GM12878 (cell line): Measurements from ENCODE around the gene PLXNC1. TPM values are rescaled to one million over a fixed set of nuclear protein-coding genes. Genes with fewer than 3 reads are reported as not detected.

Experiments used
- ASH2L ChIP-seq: fragments of 300-600, 200-600 bp; sonication (generic); IDR thresholded peaks from 2 replicates; pipeline ENCODE4 v1.6.1; 2017; ENCODE audit warnings: low read depth, mild to moderate bottlenecking, borderline replicate concordance
- ATF7 ChIP-seq: fragments of 450-650 bp; IDR thresholded peaks from 2 replicates; pipeline ENCODE4 v1.6.1; 2016; ENCODE audit warnings: low read depth, mild to moderate bottlenecking
- BHLHE40 ChIP-seq, 2 experiments: fragments of 450-650 bp in 1 of 2; IDR thresholded peaks; 2 replicates each; pipeline ENCODE4 v1.6.1; 2011 to 2017; ENCODE audit warnings: low read depth in 2 of 2, borderline replicate concordance in 1 of 2, improper control_type of control experiment in 1 of 2, low read length in 1 of 2, mild to moderate bottlenecking in 1 of 2
- CREB1 ChIP-seq: IDR thresholded peaks from 2 replicates; pipeline ENCODE4 v1.6.1; 2012; ENCODE audit warnings: low read depth, mild to moderate bottlenecking, inconsistent platforms
- DPF2 ChIP-seq: fragments of 450-650 bp; IDR thresholded peaks from 2 replicates; pipeline ENCODE4 v1.6.1; 2017; ENCODE audit warnings: mild to moderate bottlenecking
- EED ChIP-seq: sonication (generic); IDR thresholded peaks from 2 replicates; pipeline ENCODE4 v1.6.1; 2016; ENCODE audit warnings: antibody characterized with exemption, low read depth
- EGR1 ChIP-seq, 2 experiments: IDR thresholded peaks; 1 replicate in 1 of 2; 2 replicates in 1 of 2; pipeline ENCODE4 v1.6.1; 2011 to 2012; ENCODE audit warnings: low read depth in 2 of 2, low read length in 2 of 2, borderline replicate concordance in 1 of 2, mild to moderate bottlenecking in 1 of 2, moderate library complexity in 1 of 2
- GATAD2B ChIP-seq: fragments of 450-650 bp; conservative IDR thresholded peaks from 2 replicates; pipeline ENCODE4 v1.6.1; 2017; ENCODE audit warnings: low read depth, mild to moderate bottlenecking, moderate library complexity
- IKZF1 ChIP-seq: fragments of 450-650 bp; conservative IDR thresholded peaks from 2 replicates; pipeline ENCODE4 v1.6.1; 2017; ENCODE audit warnings: antibody characterized with exemption, mild to moderate bottlenecking
- IKZF2 ChIP-seq, 2 experiments: fragments of 450-650 bp; IDR thresholded peaks; 2 replicates each; pipeline ENCODE4 v1.6.1; 2017; ENCODE audit warnings: mild to moderate bottlenecking in 2 of 2, moderate library complexity in 2 of 2
- MAX ChIP-seq: IDR thresholded peaks from 2 replicates; pipeline ENCODE4 v1.6.1; 2012; ENCODE audit warnings: low read depth, low read length, improper control_type of control experiment
- MTA2 ChIP-seq: fragments of 450-650 bp; IDR thresholded peaks from 2 replicates; pipeline ENCODE4 v1.6.1; 2016; ENCODE audit warnings: low read depth, mild to moderate bottlenecking, moderate library complexity
- NBN ChIP-seq: fragments of 450-650 bp; IDR thresholded peaks from 2 replicates; pipeline ENCODE4 v1.6.1; 2016
- NFIC ChIP-seq: IDR thresholded peaks from 2 replicates; pipeline ENCODE4 v1.6.1; 2012; ENCODE audit warnings: low read depth, mild to moderate bottlenecking, inconsistent platforms, low read length, moderate library complexity
- NR2C1 ChIP-seq: fragments of 450-650 bp; IDR thresholded peaks from 2 replicates; pipeline ENCODE4 v1.6.1; 2017; ENCODE audit warnings: antibody characterized with exemption, mild to moderate bottlenecking, moderate library complexity
- PAX5 ChIP-seq: IDR thresholded peaks from 2 replicates; pipeline ENCODE4 v1.6.1; 2011; ENCODE audit warnings: low read depth, low read length, borderline replicate concordance
- PML ChIP-seq: IDR thresholded peaks from 2 replicates; pipeline ENCODE4 v1.6.1; 2012; ENCODE audit warnings: low read length, inconsistent platforms
- RB1 ChIP-seq: fragments of 450-650 bp; formaldehyde crosslinking; IDR thresholded peaks from 2 replicates; pipeline ENCODE4 v1.6.1; 2017; ENCODE audit warnings: mild to moderate bottlenecking, borderline replicate concordance
- RCOR1 ChIP-seq: conservative IDR thresholded peaks from 2 replicates; pipeline ENCODE4 v1.6.1; 2012; ENCODE audit warnings: low read depth, low read length, improper control_type of control experiment
- RELB ChIP-seq: fragments of 450-650 bp; IDR thresholded peaks from 2 replicates; pipeline ENCODE4 v1.6.1; 2017; ENCODE audit warnings: low read depth, mild to moderate bottlenecking, moderate library complexity
- SMARCA5 ChIP-seq: fragments of 450-650 bp; IDR thresholded peaks from 2 replicates; pipeline ENCODE4 v1.6.1; 2017; ENCODE audit warnings: mild to moderate bottlenecking
- SP1 ChIP-seq: IDR thresholded peaks from one replicate; pipeline ENCODE4 v1.6.1; 2011; ENCODE audit warnings: low read depth, low read length
- SRF ChIP-seq, 2 experiments: IDR thresholded peaks; 2 replicates each; pipeline ENCODE4 v1.6.1; 2011; ENCODE audit warnings: low read depth in 2 of 2, low read length in 2 of 2, mild to moderate bottlenecking in 1 of 2, moderate library complexity in 1 of 2
- ZBED1 ChIP-seq: IDR thresholded peaks from 2 replicates; pipeline ENCODE4 v1.6.1; 2016; ENCODE audit warnings: borderline replicate concordance
- polyA plus RNA-seq, 11 experiments: library from polyadenylated mRNA; depleted of rRNA in 4 of 11; unstranded in 6 of 11; stranded (reverse) in 5 of 11; fragments of >200 nt; fragmentation: Nextera tagmentation in 4 of 11; fragmentation: Illumina TruSeq in 1 of 11; extraction: Ambion mirVana in 4 of 11; extraction: Trizol in 1 of 11; gene quantifications; 1 replicate in 1 of 11; 2 replicates in 10 of 11; pipeline versions ENCODE4 v1.2.1 to v1.2.3, GENCODE V29; 2011 to 2016; ENCODE audit warnings: inconsistent platforms in 2 of 11, missing spikeins in 2 of 11, low read depth in 1 of 11
- total RNA-seq, 4 experiments: library from RNA; depleted of rRNA in 3 of 4; stranded (reverse); fragments of >200 nt in 3 of 4; fragmentation: Illumina TruSeq in 1 of 4; extraction: Trizol in 1 of 4; gene quantifications; 2 replicates each; pipeline versions ENCODE4 v1.2.1 to v1.2.3, GENCODE V29; 2013 to 2021
- TF ChIP-seq, protein P1 (sequence below): fragments of 450-650 bp; conservative IDR thresholded peaks from 2 replicates; pipeline ENCODE4 v1.6.1; 2017; ENCODE audit warnings: mild to moderate bottlenecking, moderate library complexity
- TF ChIP-seq, protein P2 (sequence below): IDR thresholded peaks from 2 replicates; pipeline ENCODE4 v1.6.1; 2012; ENCODE audit warnings: mild to moderate bottlenecking, low read depth, low read length

PLXNC1 gene
- total and polyA plus RNA-seq, 10 of the 15 experiments (the other 5 are each of a cell fraction or from before 2014, with no cell fraction given), result 5.2 to 41.2 (median 24.6) TPM

DNA sequence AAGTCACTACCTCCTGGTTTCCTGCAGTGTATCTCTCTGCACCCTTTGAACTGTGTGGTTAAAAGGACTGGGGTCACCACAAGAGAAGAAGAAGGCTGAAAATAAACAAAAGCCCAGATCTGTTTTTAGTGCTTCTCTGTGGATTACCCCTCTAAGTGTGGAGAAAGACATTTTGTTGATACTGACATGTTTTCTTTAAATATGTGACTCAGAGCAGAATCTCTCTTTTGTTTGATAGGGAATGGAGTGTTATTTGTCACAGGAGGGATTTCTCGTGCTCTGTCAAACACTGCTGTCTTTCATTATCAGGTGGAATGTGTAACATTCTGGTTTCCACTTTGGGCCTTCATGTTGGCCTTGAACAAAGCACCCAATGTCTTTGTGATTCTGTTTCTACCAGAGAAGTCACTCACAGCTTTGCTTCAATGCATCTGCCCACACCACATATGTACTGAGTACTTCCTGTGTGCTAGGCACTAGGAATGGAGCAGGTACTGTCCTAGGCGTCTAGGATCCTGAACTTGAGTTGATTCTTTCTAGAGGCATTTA, 82.1 kb downstream of the PLXNC1 start (continued):
- 0 out of 2 replicates have a peak, but pooled peaks have one; percentile 48 for TF ChIP-seq DPF2
- no peak for TF ChIP-seq RCOR1
- TF ChIP-seq, protein P1, sequence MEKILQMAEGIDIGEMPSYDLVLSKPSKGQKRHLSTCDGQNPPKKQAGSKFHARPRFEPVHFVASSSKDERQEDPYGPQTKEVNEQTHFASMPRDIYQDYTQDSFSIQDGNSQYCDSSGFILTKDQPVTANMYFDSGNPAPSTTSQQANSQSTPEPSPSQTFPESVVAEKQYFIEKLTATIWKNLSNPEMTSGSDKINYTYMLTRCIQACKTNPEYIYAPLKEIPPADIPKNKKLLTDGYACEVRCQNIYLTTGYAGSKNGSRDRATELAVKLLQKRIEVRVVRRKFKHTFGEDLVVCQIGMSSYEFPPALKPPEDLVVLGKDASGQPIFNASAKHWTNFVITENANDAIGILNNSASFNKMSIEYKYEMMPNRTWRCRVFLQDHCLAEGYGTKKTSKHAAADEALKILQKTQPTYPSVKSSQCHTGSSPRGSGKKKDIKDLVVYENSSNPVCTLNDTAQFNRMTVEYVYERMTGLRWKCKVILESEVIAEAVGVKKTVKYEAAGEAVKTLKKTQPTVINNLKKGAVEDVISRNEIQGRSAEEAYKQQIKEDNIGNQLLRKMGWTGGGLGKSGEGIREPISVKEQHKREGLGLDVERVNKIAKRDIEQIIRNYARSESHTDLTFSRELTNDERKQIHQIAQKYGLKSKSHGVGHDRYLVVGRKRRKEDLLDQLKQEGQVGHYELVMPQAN, result no peak
- no peak for TF ChIP-seq EED
- peak; percentile 54 for TF ChIP-seq NBN
- peak; percentile 74 for TF ChIP-seq IKZF1
- peak; percentile 31; the same call in 1 of the 2 replicates for TF ChIP-seq PAX5
- peak; percentile 41 to 70; a peak in 3 of 4 replicates for TF ChIP-seq BHLHE40 (IDR thresholded peaks at IDR 0.05; ENCODE audit: borderline replicate concordance in 1 of 2, low read depth in 2 of 2, low read length in 1 of 2)
- TF ChIP-seq SMARCA5, result no peak
- TF ChIP-seq SP1, result no peak
- TF ChIP-seq NFIC, result peak; percentile 43; the same call in 1 of the 2 replicates
- TF ChIP-seq MAX, result no peak
- 0 out of 2 replicates have a peak, but pooled peaks have one; percentile 31 for TF ChIP-seq GATAD2B
- peak; percentile 82 for TF ChIP-seq MTA2
- peak; percentile 79 to 81 for TF ChIP-seq IKZF2 (IDR thresholded peaks at IDR 0.05)
- TF ChIP-seq RELB, result 0 out of 2 replicates have a peak, but pooled peaks have one; percentile 42
- TF ChIP-seq, protein P2, sequence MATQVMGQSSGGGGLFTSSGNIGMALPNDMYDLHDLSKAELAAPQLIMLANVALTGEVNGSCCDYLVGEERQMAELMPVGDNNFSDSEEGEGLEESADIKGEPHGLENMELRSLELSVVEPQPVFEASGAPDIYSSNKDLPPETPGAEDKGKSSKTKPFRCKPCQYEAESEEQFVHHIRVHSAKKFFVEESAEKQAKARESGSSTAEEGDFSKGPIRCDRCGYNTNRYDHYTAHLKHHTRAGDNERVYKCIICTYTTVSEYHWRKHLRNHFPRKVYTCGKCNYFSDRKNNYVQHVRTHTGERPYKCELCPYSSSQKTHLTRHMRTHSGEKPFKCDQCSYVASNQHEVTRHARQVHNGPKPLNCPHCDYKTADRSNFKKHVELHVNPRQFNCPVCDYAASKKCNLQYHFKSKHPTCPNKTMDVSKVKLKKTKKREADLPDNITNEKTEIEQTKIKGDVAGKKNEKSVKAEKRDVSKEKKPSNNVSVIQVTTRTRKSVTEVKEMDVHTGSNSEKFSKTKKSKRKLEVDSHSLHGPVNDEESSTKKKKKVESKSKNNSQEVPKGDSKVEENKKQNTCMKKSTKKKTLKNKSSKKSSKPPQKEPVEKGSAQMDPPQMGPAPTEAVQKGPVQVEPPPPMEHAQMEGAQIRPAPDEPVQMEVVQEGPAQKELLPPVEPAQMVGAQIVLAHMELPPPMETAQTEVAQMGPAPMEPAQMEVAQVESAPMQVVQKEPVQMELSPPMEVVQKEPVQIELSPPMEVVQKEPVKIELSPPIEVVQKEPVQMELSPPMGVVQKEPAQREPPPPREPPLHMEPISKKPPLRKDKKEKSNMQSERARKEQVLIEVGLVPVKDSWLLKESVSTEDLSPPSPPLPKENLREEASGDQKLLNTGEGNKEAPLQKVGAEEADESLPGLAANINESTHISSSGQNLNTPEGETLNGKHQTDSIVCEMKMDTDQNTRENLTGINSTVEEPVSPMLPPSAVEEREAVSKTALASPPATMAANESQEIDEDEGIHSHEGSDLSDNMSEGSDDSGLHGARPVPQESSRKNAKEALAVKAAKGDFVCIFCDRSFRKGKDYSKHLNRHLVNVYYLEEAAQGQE, result no peak
- no peak for TF ChIP-seq EGR1 (IDR thresholded peaks at IDR 0.05; ENCODE audit: borderline replicate concordance in 1 of 2, low read depth in 2 of 2, low read length in 2 of 2)
- TF ChIP-seq PML, result no peak
- TF ChIP-seq RB1, result no peak
- TF ChIP-seq CREB1, result no peak
- TF ChIP-seq ZBED1, result no peak
- peak; percentile 50; the same call in 1 of the 2 replicates for TF ChIP-seq NR2C1
- 0 out of 4 replicates have a peak, but pooled peaks of 1 of the 2 experiments have one; percentile 36 for TF ChIP-seq SRF (IDR thresholded peaks at IDR 0.05; ENCODE audit: low read depth in 2 of 2, low read length in 2 of 2)
- TF ChIP-seq ATF7, result 0 out of 2 replicates have a peak, but pooled peaks have one; percentile 54
- TF ChIP-seq ASH2L, result no peak
